Upper lobe of left lung (tissue), 6 donors: Measurements from ENCODE around the gene DPM2. TPM values are rescaled to one million over a fixed set of nuclear protein-coding genes. Genes with fewer than 3 reads are reported as not detected.

Source experiments
- ATAC-seq, 2 donors: fragments of 200-7000 bp; cut with Tn5 transposase; one replicate each; pipeline ENCODE4 v1.9.1; 2022; ENCODE audit warnings: mild to moderate bottlenecking in 2 of 2, moderate library complexity in 2 of 2; ENCODE audit not compliant: low FRiP score in 2 of 2
- DNase-seq, 2 donors: peaks; one replicate each; pipeline ENCODE4 v3.0.0-alpha.2; 2019 to 2020
- H3K27ac ChIP-seq, 4 donors: fragments of 200-600 bp; sonication (generic); one replicate each; pipeline ENCODE4 v1.5.1; 2016 to 2019
- H3K27me3 ChIP-seq, 4 donors: fragments of 200-600 bp; sonication (generic); one replicate each; pipeline ENCODE4 v1.5.1; 2017 to 2019
- H3K36me3 ChIP-seq, 4 donors: fragments of 200-600 bp; sonication (generic); one replicate each; pipeline ENCODE4 v1.5.1; 2016 to 2019
- H3K4me1 ChIP-seq, 4 donors: fragments of 200-600 bp; sonication (generic); one replicate each; pipeline ENCODE4 v1.5.1; 2018 to 2019
- H3K4me3 ChIP-seq, 4 donors: fragments of 200-600 bp; sonication (generic); one replicate each; pipeline ENCODE4 v1.5.1; 2017 to 2019; ENCODE audit warnings: mild to moderate bottlenecking in 2 of 4, moderate library complexity in 1 of 4
- H3K9me3 ChIP-seq, 4 donors: fragments of 200-600 bp; sonication (generic); one replicate each; pipeline ENCODE4 v1.5.1; 2018 to 2019
- EP300 ChIP-seq, 4 donors: sonication (generic); formaldehyde crosslinking; IDR thresholded peaks; one replicate each; pipeline ENCODE4 v1.5.1; 2017; ENCODE audit warnings: antibody characterized with exemption in 4 of 4, control low read depth in 2 of 4
- POLR2A ChIP-seq, 4 donors: fragments of 450-650 bp; IDR thresholded peaks; one replicate each; pipeline ENCODE4 v1.5.1; 2016 to 2017; ENCODE audit warnings: antibody characterized with exemption in 4 of 4, mild to moderate bottlenecking in 2 of 4
- POLR2AphosphoS5 ChIP-seq, 2 donors: sonication (generic); formaldehyde crosslinking; IDR thresholded peaks; one replicate each; pipeline ENCODE4 v1.5.1; 2017; ENCODE audit warnings: antibody characterized with exemption in 2 of 2
- WGBS, 2 donors: methylation state at CpG; one replicate each; pipeline ENCODE4 v1.1.5; 2017 to 2018; 5-methylcytosine and 5-hydroxymethylcytosine counted together
- total RNA-seq, 6 donors: library from RNA; depleted of rRNA in 4 of 6; stranded (reverse); fragments of >200 nt in 4 of 6; gene quantifications; one replicate each; pipeline versions ENCODE4 v1.1.0 to v1.2.1, GENCODE V29; 2016 to 2021
- TF ChIP-seq, protein P1 (sequence below), 6 experiments: fragments of 450-650 bp in 4 of 6; fragments of 200-600 bp in 2 of 6; sonication (generic) in 2 of 6; IDR thresholded peaks; one replicate each; pipeline ENCODE4 v1.5.1; 2016 to 2019; ENCODE audit warnings: antibody characterized with exemption in 6 of 6
- donor health status: DM: no; HTN: no; CAD: no; lungs with moderate emphysema.
- donor health status: DM: no; HTN: yes; CAD: no; lungs with severe emphysema.

The DPM2 gene
- total RNA-seq, 6 donors from 2014 or later, result 20.1 to 40.7 (median 25.6) TPM

DNA sequence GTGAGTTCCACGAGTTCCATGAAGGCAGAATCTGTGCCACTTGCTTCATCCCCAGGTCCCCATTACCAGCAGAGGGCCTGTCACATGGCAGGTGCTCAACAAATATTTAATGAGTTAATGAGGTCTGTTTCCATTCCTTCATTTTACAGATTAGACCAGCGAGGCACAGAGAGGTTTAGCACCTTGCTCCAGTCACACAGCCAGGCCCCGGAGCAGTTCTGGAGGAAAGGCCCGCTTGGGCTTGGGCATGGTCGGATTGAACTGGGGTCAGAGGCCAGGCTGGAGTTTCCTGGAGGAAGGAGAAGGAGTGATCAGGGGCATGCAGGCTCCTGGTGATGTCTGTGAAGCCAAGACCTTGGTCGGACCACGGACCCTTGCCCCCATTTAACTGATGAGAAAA, 16.9 kb downstream of the DPM2 start:
- DNase-seq (no peak), ATAC-seq (no peak)
- Histone ChIP-seq H3K27me3 (no peaks in the 10 kb centered on the region), H3K4me3 (no peak overlapping the region), H3K27ac (no peak overlapping the region), H3K36me3 (no peaks in the 10 kb centered on the region), H3K9me3 (no peaks in the 10 kb centered on the region), H3K4me1 (peaks cover 42 to 58% (median 47%) of the 10 kb centered on the region in 4 donors)
- 88 to 95% methylated on average over 3 to 6 of the region's 7 CpGs for WGBS, 2 donors
- TF ChIP-seq EP300 (IDR thresholded peaks at IDR 0.05) (no peak), POLR2A (IDR thresholded peaks at IDR 0.05) (no peak), POLR2AphosphoS5 (IDR thresholded peaks at IDR 0.05) (no peak)
- TF ChIP-seq, protein P1, sequence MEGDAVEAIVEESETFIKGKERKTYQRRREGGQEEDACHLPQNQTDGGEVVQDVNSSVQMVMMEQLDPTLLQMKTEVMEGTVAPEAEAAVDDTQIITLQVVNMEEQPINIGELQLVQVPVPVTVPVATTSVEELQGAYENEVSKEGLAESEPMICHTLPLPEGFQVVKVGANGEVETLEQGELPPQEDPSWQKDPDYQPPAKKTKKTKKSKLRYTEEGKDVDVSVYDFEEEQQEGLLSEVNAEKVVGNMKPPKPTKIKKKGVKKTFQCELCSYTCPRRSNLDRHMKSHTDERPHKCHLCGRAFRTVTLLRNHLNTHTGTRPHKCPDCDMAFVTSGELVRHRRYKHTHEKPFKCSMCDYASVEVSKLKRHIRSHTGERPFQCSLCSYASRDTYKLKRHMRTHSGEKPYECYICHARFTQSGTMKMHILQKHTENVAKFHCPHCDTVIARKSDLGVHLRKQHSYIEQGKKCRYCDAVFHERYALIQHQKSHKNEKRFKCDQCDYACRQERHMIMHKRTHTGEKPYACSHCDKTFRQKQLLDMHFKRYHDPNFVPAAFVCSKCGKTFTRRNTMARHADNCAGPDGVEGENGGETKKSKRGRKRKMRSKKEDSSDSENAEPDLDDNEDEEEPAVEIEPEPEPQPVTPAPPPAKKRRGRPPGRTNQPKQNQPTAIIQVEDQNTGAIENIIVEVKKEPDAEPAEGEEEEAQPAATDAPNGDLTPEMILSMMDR (IDR thresholded peaks at IDR 0.05), result no peak

DNA sequence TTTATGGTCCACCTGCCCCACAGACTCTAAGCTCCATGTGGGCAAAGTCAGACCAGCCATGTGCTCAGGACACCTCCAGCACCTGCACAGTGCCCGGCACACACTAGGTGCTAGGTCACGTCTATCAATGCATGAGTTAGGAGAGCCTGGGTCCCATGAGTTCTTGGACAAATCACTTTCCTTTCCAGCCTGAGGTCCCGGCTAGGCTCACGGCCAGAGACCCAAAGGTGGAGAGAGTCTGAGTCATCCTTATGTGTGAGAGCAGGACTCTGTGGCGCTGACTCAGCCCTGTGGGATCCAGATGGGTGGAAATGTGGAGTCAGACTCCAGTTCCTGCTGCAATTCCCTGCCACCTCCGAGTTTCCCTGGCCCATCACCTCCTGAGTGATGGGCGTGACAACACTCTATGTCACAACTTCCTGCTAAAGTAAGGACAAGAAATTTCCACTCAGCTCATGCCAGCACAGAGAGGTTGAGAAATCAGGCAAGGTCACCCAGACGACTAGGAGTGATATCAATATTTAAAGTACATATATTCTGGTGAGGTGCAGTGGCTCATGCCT, 18.3 kb downstream of the DPM2 start:
- no peak overlapping the region for H3K4me3 ChIP-seq
- H3K27ac ChIP-seq, result peak overlapping the region; percentile 31 to 78 (median 66)
- H3K27me3 ChIP-seq, result no peaks in the 10 kb centered on the region
- DNase-seq (peak in 1 of 2 donors; percentile 96), ATAC-seq (peak; percentile 80 to 85)
- H3K9me3 ChIP-seq, result no peaks in the 10 kb centered on the region
- no peaks in the 10 kb centered on the region for H3K36me3 ChIP-seq
- TF ChIP-seq POLR2AphosphoS5 (IDR thresholded peaks at IDR 0.05) (peak; percentile 92 to 98), EP300 (IDR thresholded peaks at IDR 0.05) (peak in 3 of 4 donors; percentile 28 to 93 (median 50)), POLR2A (IDR thresholded peaks at IDR 0.05) (no peak)
- TF ChIP-seq, protein P1 (IDR thresholded peaks at IDR 0.05), result peak in 1 of 6 experiments; percentile 24
- 17 to 36% methylated on average over 3 to 8 of the region's 8 CpGs for WGBS, 2 donors
- H3K4me1 ChIP-seq, result peaks cover 54 to 68% (median 59%) of the 10 kb centered on the region in 4 donors

DNA sequence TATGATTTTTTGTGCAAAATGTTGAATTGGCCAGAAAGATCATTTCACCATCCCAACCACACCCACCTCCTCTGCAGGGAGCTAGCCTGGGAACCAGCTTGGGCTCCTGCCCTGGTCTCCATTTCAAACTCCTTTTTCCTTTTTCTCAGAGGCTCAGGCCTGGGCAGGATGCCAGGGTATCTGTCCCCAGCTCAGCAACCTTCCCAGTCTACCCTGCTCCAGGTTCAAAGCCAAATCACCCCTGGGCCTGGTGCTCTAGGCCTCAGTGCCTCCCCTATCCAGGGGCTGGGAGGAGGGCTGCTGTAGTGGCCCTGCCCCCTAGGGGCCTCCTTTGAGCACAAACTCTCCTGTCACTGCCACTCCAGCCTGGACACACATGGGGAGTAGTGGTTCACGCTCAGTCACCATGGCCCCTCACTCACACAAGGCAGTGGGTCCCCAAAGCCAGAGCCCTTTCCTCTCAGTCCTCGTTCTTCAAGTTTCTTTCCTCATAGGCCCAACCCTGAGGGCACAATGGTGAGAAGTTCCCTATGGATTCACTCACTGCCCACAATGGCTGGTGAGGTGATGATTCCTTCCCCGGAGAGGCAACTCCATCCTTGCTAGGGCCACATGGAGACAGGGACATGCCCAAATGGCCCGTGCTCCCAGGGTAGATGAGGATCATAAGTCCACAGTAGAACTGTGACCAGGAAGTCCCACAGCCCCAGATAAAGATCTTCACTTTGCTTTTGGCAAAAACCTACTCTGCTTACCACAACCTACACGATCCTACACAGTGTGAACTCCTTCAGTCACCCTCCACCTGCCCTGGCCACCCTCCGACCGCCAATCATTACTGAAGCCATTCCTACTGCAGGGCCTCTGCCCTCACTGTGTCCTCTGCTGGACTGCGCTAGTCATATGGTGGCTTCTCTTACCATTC, 19.2 kb downstream of the DPM2 start:
- DNase-seq (no peak), ATAC-seq (peak in 1 of 2 donors; percentile 4)
- peaks cover 55 to 73% (median 62%) of the 10 kb centered on the region in 4 donors for H3K4me1 ChIP-seq
- peaks cover 0 to 6% (median 0%) of the 10 kb centered on the region in 4 donors for H3K36me3 ChIP-seq
- TF ChIP-seq, protein P1 (IDR thresholded peaks at IDR 0.05), result peak in 1 of 6 experiments; percentile 7
- TF ChIP-seq EP300 (IDR thresholded peaks at IDR 0.05), result no peak
- no peak for TF ChIP-seq POLR2A (IDR thresholded peaks at IDR 0.05)
- no peak for TF ChIP-seq POLR2AphosphoS5 (IDR thresholded peaks at IDR 0.05)
- 86 to 91% methylated on average over 7 to 8 of the region's 8 CpGs for WGBS, 2 donors
- no peaks in the 10 kb centered on the region for H3K27me3 ChIP-seq
- H3K9me3 ChIP-seq, result no peaks in the 10 kb centered on the region
- peak overlapping the region; percentile 31 to 78 (median 66) for H3K27ac ChIP-seq
- no peak overlapping the region for H3K4me3 ChIP-seq

- Histone ChIP-seq H3K27me3 (no peaks in the 10 kb centered on the region), H3K4me1 (peaks cover 57 to 80% (median 66%) of the 10 kb centered on the region in 4 donors), H3K36me3 (peaks cover 0 to 15% (median under 1%) of the 10 kb centered on the region in 4 donors), H3K9me3 (no peaks in the 10 kb centered on the region), H3K27ac (peak overlapping the region; percentile 31 to 78 (median 66)), H3K4me3 (no peak overlapping the region)
- 62 to 63% methylated on average over 6 of the region's 6 CpGs for WGBS, 2 donors
- no peak for DNase-seq
- no peak for TF ChIP-seq EP300 (IDR thresholded peaks at IDR 0.05)
- TF ChIP-seq, protein P1 (IDR thresholded peaks at IDR 0.05), result no peak
- no peak for TF ChIP-seq POLR2AphosphoS5 (IDR thresholded peaks at IDR 0.05)
- TF ChIP-seq POLR2A (IDR thresholded peaks at IDR 0.05), result no peak
- no peak for ATAC-seq
These were observed 20.1 kb downstream of the DPM2 start for GRCh38 chr9:127917603-127918002.
